ENCODE results near the gene ARSJ.

The ARSJ gene

DNA sequence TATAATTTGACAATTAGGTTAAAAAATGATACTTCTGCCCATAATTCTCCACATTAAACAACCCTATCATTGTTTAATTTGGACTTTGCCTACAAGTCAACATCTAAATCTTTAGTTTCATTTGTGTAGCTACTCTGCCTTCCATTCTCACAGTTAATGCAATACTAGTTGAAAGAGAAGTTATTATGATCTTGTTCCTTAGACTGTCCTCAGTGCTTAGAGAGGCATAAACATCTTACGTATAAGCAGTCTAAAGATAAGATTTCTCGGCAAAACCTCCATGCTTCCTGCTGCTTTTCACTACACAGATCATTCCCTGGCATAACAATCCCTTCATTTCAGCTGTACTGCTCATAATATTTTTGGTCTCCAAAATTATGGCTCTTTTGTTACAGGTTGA is 112.8 kb downstream of the ARSJ start:
- H3K4me3 ChIP-seq (ENCODE audit: low read depth, low read length): no peak overlapping the region
- DNase-seq (ENCODE audit: low read depth): no peak
- no peak for TF ChIP-seq MYC (IDR thresholded peaks at IDR 0.05; ENCODE audit: low read depth, low read length)
- TF ChIP-seq, protein P1, sequence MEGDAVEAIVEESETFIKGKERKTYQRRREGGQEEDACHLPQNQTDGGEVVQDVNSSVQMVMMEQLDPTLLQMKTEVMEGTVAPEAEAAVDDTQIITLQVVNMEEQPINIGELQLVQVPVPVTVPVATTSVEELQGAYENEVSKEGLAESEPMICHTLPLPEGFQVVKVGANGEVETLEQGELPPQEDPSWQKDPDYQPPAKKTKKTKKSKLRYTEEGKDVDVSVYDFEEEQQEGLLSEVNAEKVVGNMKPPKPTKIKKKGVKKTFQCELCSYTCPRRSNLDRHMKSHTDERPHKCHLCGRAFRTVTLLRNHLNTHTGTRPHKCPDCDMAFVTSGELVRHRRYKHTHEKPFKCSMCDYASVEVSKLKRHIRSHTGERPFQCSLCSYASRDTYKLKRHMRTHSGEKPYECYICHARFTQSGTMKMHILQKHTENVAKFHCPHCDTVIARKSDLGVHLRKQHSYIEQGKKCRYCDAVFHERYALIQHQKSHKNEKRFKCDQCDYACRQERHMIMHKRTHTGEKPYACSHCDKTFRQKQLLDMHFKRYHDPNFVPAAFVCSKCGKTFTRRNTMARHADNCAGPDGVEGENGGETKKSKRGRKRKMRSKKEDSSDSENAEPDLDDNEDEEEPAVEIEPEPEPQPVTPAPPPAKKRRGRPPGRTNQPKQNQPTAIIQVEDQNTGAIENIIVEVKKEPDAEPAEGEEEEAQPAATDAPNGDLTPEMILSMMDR (IDR thresholded peaks at IDR 0.05; ENCODE audit: low read depth, low read length): no peak

DNA sequence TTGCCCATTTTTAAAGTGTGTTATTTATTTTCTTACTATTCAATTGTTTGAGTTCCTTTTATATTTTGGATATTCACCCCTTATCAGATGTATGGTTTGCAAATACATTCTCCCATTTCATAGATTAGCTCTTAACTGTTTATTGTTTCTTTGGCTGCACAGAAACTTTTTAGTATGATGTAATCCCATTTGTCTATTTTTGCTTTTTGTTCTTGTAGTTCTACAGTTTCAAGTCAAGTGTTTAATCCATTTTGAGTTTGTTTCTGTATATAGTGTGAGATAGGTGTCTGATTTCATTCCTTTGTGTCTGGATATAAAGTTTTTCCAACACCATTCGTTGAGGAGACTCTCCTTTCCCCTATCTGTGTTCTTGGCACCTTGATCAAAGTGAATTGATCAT is 120.5 kb downstream of the ARSJ start:
- no peak for DNase-seq (ENCODE audit: low read depth)
- no peak for TF ChIP-seq POLR2A (IDR thresholded peaks at IDR 0.05; ENCODE audit: extremely low read depth, insufficient read length)
- TF ChIP-seq, protein P1 (IDR thresholded peaks at IDR 0.05; ENCODE audit: low read depth, low read length): no peak
- TF ChIP-seq MYC (IDR thresholded peaks at IDR 0.05; ENCODE audit: low read depth, low read length): no peak
- TF ChIP-seq, protein P2, sequence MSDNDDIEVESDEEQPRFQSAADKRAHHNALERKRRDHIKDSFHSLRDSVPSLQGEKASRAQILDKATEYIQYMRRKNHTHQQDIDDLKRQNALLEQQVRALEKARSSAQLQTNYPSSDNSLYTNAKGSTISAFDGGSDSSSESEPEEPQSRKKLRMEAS (IDR thresholded peaks at IDR 0.05; ENCODE audit: low read depth, low read length): no peak
- H3K4me3 ChIP-seq (ENCODE audit: low read depth, low read length): no peak overlapping the region

DNA sequence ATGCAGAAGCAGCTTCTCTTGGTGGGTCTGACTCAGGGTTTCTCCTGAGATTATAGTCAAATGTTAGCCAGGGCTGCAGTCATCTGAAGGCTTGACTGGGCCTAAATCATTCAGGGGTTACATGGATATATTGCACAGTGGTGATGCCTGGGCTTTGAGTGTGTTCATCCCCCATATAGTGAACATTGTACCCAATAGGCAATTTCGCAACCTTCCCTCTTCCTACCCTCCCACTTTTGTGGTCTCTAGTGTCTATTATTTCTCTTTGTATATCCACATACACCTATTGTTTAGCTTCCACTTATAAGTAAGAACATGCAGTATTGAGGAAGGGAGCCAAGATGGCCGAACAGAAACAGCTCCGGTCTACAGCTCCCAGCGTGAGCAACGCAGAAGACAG is 127.6 kb downstream of the ARSJ start:
- peak; percentile 54 for DNase-seq (ENCODE audit: low read depth)
- TF ChIP-seq POLR2A (IDR thresholded peaks at IDR 0.05; ENCODE audit: extremely low read depth, insufficient read length) (no peak), MYC (IDR thresholded peaks at IDR 0.05; ENCODE audit: low read depth, low read length) (no peak)
- TF ChIP-seq, protein P1 (IDR thresholded peaks at IDR 0.05; ENCODE audit: low read depth, low read length): no peak
- TF ChIP-seq, protein P2 (IDR thresholded peaks at IDR 0.05; ENCODE audit: low read depth, low read length): no peak
- no peak overlapping the region for H3K4me3 ChIP-seq (ENCODE audit: low read depth, low read length)

Measured in NB4 (cell line).